GM19035 (cell line): ENCODE data around the gene RBFOX1.

Experiments used
- ATAC-seq: cut with Tn5 transposase; IDR thresholded peaks from one replicate; pipeline ENCODE4 v1.9.1; 2021; ENCODE audit not compliant: unreplicated experiment

The RBFOX1 gene

GRCh38 chr16:7372095-7372494 is 39.5 kb downstream of the RBFOX1 start:
- no peak for ATAC-seq

- ATAC-seq = no peak
These were observed 41.1 kb downstream of the RBFOX1 start for GRCh38 chr16:7373776-7374175.

- no peak for ATAC-seq
These were observed 42.0 kb downstream of the RBFOX1 start for GRCh38 chr16:7374614-7375174.

DNA sequence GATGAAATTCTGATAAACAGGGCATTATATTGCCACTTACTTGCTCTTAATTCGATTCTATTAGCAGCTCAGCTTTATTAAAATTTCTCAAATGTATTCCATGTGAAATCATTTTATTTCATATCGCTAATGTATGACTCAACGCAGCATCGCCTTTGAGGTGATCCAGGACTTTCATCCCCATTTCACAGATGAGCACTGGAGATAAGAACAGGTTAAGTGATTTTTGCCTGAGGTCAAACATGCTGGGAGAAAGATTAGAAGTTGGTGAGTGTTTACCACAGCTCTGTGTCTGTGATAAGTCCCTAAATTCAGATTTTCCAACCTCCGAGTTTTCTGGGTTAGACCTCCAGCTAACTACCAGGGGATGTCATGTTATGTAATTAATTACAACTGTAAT is 43.6 kb downstream of the RBFOX1 start:
- no peak for ATAC-seq

DNA sequence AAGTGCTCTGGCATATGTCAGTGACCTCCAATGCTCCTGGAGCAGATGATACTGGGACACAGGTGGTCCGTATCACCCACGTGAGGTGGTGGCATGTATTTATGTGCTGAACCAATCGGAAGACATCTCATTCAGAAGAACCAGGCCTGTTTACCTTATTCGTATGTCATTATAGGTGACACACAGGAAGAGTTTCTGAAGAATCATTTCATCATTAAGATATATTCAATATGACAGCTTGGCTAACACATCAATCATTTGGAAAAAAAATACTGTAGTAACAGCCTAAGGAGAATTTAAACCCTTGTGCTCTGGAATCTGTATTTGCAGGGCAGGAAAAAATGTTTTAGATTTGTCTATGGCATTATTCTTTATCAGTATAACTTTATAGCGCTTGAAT is 44.6 kb downstream of the RBFOX1 start:
- ATAC-seq = no peak

- no peak for ATAC-seq
These were observed 45.5 kb downstream of the RBFOX1 start for GRCh38 chr16:7378024-7378695.

GRCh38 chr16:7380441-7380840 is 47.8 kb downstream of the RBFOX1 start:
- ATAC-seq = no peak

DNA sequence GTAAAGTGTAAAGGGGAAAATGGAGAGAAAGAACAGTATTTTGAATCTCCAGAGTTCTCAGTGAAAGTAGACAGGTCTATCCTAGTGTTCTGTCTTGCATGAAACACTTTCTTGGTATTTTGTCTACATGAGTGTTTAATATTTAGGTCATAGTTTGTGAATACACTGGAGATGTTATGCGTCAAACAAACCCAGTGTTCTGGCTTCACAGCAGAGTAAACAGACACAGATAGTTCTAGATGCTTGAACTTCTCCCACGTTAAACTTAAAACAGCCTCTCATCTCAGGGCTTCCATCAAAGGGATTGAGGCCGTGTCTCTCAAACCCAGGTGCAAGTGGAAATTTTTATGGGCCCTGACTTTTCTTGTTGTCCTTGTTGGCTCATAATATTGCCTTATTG is 48.3 kb downstream of the RBFOX1 start:
- no peak for ATAC-seq

DNA sequence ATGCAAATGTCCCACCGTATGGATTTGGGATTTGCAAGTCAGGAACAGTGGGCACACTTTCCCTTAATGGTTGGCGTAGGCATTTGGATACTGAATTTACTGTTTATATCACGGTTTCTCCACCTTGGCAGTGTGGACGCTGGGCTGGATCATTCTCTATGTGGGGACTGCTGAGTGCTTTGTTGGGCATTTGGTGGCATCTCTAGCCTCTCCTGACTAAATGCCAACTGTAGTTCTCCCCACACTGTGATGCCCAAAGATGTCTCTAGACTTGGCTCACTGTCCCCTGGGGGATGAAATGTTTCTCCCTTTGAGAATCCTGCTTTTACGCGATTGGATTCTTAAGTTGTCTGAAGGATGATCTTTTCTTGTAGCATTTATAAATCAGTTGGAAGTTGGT is 49.0 kb downstream of the RBFOX1 start:
- no peak for ATAC-seq

- ATAC-seq = no peak
These were observed 49.9 kb downstream of the RBFOX1 start for GRCh38 chr16:7382521-7382920.

GRCh38 chr16:7390974-7391373 is 58.3 kb downstream of the RBFOX1 start:
- no peak for ATAC-seq

- no peak for ATAC-seq
These were observed 59.0 kb downstream of the RBFOX1 start for GRCh38 chr16:7391694-7392093.

DNA sequence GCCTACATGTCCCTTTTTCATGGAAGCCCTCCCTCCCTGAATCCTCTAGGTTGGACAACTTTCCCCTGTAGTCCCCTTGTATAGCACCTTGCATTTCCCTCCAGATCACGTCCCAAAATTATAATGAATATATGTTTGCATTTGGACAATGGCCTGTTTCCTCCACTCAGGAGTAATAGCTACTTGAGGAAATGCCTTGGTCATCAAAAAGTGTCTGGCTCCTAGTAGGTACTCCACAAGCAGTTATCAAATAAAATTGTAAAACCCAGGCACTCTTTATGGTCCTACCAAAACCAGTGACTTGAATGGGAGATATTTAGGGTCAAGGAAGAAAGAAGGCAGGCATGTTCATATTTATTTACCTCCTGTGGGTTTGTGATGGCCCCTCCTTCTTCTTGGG is 59.6 kb downstream of the RBFOX1 start:
- ATAC-seq = no peak

DNA sequence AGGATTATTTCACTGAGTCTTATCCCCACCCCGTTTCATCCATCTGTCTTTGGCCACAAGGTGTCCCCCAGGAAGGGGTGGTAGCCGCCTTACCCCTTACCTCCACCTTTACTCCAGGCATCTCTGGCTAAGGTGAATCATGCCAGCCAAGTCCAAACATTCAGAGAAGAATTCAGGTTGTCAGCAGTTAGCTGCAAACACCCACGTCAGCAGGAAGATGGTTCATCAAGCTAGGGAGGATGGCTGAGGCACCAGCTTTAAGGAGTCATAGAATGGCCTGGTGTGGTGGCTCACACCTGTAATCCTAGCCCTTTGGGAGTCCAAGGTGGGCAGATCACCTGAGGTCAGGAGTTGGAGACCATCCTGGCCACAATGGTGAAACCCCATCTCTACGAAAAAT is 61.0 kb downstream of the RBFOX1 start:
- no peak for ATAC-seq

GRCh38 chr16:7394720-7395336 is 62.2 kb downstream of the RBFOX1 start:
- no peak for ATAC-seq

DNA sequence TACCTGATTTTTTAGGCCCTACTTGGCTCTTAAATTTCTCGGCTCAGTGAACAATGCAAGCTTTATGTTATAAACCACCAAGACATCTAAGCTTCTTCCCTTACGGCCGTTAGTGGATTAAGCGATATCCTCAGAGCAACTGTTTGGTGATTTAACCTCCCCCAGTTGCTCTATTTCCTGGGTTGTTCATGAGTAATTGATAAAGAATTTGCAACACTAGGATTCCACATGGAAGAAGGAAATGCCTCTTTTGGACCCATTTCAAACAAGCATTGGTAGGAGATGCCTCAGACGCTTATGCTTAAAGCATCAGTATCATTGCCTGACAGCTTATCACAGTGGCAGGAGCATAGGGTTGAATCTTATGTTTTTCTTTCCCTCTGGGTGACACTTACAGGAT is 65.3 kb downstream of the RBFOX1 start:
- no peak for ATAC-seq

GRCh38 chr16:7398536-7398935 is 65.9 kb downstream of the RBFOX1 start:
- no peak for ATAC-seq

DNA sequence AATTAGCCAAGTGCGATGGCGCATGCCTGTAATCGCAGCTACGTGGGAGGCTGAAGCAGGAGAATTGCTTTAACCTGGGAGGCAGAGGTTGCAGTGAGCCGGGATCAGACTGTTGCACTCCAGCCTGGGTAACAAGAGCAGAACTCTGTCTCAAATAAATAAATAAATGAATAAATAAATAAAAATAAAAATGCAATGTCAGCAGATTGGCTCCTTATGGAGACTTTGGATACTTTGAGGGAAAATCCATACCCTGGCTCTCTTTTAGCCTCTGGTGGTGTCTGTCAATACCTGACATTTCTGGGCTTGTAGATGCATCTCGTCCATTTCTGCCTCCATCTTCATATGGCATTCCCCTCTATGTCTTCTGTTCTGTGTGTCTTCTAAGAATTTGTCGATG is 66.7 kb downstream of the RBFOX1 start:
- ATAC-seq = no peak

DNA sequence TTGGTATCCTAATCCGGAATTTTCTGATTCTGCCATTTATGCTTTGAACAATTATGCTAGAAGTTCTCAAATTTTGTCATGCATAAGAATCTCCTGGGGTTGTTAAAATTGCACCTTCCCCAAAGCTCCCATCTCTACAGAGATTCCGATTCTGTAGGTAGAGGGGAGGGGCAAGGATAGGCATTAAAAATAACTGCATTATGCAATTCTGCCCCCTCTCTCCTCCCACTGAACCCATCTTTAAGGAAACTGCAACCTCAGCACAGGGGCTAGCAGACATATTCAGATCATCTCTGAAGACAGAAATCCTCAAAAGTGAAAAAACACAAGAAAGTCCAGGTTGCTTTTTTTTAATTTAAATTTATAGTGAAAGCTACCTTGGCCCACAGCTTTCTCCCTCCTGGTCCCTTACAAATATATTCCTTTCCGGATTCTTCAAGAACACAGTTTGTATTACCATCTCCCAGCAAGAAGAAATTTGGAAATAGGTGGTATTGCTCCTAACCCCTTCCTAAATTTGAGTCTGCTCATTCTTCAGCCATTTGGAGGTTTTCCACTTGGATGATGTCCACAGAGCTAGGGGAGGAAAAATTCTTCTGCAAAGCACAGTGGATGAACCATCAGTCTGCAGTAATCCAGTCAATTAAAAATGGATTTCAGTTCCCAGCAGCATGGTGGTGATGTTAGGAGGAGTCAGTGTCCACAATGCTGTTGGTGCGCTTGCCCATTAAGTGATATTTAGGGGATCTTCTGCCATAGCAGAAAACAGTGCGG is 67.7 kb downstream of the RBFOX1 start:
- ATAC-seq = no peak

GRCh38 chr16:7404217-7404616 is 71.6 kb downstream of the RBFOX1 start:
- ATAC-seq = no peak

GRCh38 chr16:7405166-7405565 is 72.5 kb downstream of the RBFOX1 start:
- no peak for ATAC-seq
